Loucy (cell line): Measurements from ENCODE around the gene SLC8A2.

Experiments
- H2AFZ ChIP-seq: fragments of 200-600 bp; sonication (generic); 2 replicates; pipeline ENCODE4 v1.6.0; 2016; ENCODE audit warnings: antibody characterized with exemption, mild to moderate bottlenecking, low read length, moderate library complexity
- H3F3A ChIP-seq: fragments of 200-600 bp; 2 replicates; pipeline ENCODE4 v1.6.0; 2016; ENCODE audit warnings: antibody characterized with exemption, low read depth, mild to moderate bottlenecking
- H3K27me3 ChIP-seq: fragments of 200-600 bp; sonication (generic); 2 replicates; pipeline ENCODE4 v1.6.1; 2014; ENCODE audit warnings: low read length, mild to moderate bottlenecking; ENCODE audit not compliant: insufficient read depth, poor library complexity, severe bottlenecking
- H3K36me3 ChIP-seq: fragments of 200-600 bp; sonication (generic); 2 replicates; pipeline ENCODE4 v1.6.1; 2016; ENCODE audit warnings: low read length; ENCODE audit not compliant: insufficient read depth
- H3K4me1 ChIP-seq: fragments of 200-600 bp; sonication (generic); 2 replicates; pipeline ENCODE4 v1.5.1; 2014; ENCODE audit warnings: low read length, mild to moderate bottlenecking; ENCODE audit not compliant: insufficient read depth, poor library complexity, severe bottlenecking
- H3K4me2 ChIP-seq: fragments of 200-600 bp; sonication (generic); 2 replicates; pipeline ENCODE4 v1.6.0; 2014; ENCODE audit warnings: antibody characterized with exemption, low read length, low read depth, mild to moderate bottlenecking; ENCODE audit not compliant: poor library complexity, severe bottlenecking
- H3K4me3 ChIP-seq: fragments of 200-600 bp; sonication (generic); 2 replicates; pipeline ENCODE4 v1.5.1; 2014; ENCODE audit warnings: low read length, mild to moderate bottlenecking, mixed read lengths; ENCODE audit not compliant: poor library complexity, severe bottlenecking
- H3K79me2 ChIP-seq: fragments of 200-600 bp; sonication (generic); 2 replicates; pipeline ENCODE4 v1.6.1; 2014; ENCODE audit warnings: low read length; ENCODE audit not compliant: insufficient read depth
- H3K9ac ChIP-seq: fragments of 200-600 bp; sonication (generic); 2 replicates; pipeline ENCODE4 v1.6.0; 2014; ENCODE audit warnings: mild to moderate bottlenecking, low read depth, low read length, moderate library complexity; ENCODE audit not compliant: poor library complexity, severe bottlenecking
- H3K9me2 ChIP-seq: fragments of 200-600 bp; sonication (generic); replicated peaks from 2 replicates; pipeline ENCODE4 v1.6.1; 2016; ENCODE audit warnings: low read depth, low read length, mixed read lengths
- H3K9me3 ChIP-seq: fragments of 200-600 bp; sonication (generic); 2 replicates; pipeline ENCODE4 v1.6.1; 2014; ENCODE audit warnings: mild to moderate bottlenecking, antibody characterized with exemption, low read length, low read depth; ENCODE audit not compliant: insufficient read depth
- H4K20me1 ChIP-seq: fragments of 200-600 bp; sonication (generic); 2 replicates; pipeline ENCODE4 v1.6.0; 2014; ENCODE audit warnings: antibody characterized with exemption, low read length, mild to moderate bottlenecking; ENCODE audit not compliant: insufficient read depth, poor library complexity, severe bottlenecking
- EZH2phosphoT487 ChIP-seq: fragments of 200-600 bp; IDR thresholded peaks from 2 replicates; pipeline ENCODE4 v1.6.1; 2018; ENCODE audit warnings: antibody characterized with exemption, mild to moderate bottlenecking, moderate library complexity, borderline replicate concordance
- TF ChIP-seq, protein P1 (sequence below): fragments of 200-600 bp; sonication (generic); conservative IDR thresholded peaks from 2 replicates; pipeline ENCODE4 v1.5.1; 2014; ENCODE audit warnings: mild to moderate bottlenecking, antibody characterized with exemption, low read length

Gene SLC8A2

GRCh38 chr19:47417746-47418691 lies 53.7 kb downstream of the SLC8A2 start:
- no peaks in the 10 kb centered on the region for H3F3A ChIP-seq
- no peak overlapping the region for H3K4me2 ChIP-seq
- no peaks in the 10 kb centered on the region for H3K9me3 ChIP-seq
- no peaks in the 10 kb centered on the region for H4K20me1 ChIP-seq
- H3K27me3 ChIP-seq, result peaks cover 8% of the 10 kb centered on the region
- H3K36me3 ChIP-seq, result no peaks in the 10 kb centered on the region
- no peaks in the 10 kb centered on the region for H3K4me1 ChIP-seq
- H3K9ac ChIP-seq, result no peak overlapping the region
- no peak overlapping the region for H3K4me3 ChIP-seq
- no peak overlapping the region for H2AFZ ChIP-seq
- H3K79me2 ChIP-seq, result no peaks in the 10 kb centered on the region
- TF ChIP-seq, protein P1, sequence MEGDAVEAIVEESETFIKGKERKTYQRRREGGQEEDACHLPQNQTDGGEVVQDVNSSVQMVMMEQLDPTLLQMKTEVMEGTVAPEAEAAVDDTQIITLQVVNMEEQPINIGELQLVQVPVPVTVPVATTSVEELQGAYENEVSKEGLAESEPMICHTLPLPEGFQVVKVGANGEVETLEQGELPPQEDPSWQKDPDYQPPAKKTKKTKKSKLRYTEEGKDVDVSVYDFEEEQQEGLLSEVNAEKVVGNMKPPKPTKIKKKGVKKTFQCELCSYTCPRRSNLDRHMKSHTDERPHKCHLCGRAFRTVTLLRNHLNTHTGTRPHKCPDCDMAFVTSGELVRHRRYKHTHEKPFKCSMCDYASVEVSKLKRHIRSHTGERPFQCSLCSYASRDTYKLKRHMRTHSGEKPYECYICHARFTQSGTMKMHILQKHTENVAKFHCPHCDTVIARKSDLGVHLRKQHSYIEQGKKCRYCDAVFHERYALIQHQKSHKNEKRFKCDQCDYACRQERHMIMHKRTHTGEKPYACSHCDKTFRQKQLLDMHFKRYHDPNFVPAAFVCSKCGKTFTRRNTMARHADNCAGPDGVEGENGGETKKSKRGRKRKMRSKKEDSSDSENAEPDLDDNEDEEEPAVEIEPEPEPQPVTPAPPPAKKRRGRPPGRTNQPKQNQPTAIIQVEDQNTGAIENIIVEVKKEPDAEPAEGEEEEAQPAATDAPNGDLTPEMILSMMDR, result no peak
- TF ChIP-seq EZH2phosphoT487, result no peak
- no peaks in the 10 kb centered on the region for H3K9me2 ChIP-seq

DNA sequence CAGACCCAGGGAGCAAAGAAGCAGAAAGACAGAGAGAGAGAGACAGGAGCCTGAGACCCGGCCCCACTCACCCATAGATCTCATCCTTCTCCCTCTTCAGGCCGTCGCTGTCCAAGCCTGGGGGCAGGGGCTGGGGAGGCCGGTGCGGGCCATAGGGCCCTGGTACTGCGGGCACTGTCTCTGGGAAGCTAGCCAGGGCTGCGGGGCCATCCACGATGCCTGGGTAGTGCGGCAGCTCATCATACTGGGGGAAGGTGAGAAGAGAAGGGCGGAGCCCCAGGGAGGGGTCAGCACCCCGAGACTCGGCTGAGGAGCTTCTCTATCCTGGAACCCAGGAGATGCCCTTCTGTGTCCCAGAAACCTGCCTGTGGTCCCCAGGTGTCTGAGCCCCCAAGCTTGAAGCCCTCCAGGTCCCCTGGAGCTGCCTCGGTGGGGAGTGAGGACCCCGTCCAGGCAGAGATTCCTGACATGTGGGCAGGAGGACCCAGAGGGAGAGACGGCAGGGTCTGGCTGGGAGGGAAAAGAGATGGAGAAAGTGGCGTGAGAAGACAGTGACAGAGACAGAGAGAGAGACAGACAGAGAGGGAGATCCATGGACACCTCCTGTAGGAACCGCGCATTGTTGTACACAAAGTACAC lies 54.5 kb downstream of the SLC8A2 start:
- H3K9me2 ChIP-seq, result no peaks in the 10 kb centered on the region
- no peak overlapping the region for H3K9ac ChIP-seq
- no peak overlapping the region for H2AFZ ChIP-seq
- H3K4me3 ChIP-seq, result no peak overlapping the region
- TF ChIP-seq EZH2phosphoT487, result no peak
- TF ChIP-seq, protein P1, result no peak
- H3K4me1 ChIP-seq, result no peaks in the 10 kb centered on the region
- H3K27me3 ChIP-seq, result no peaks in the 10 kb centered on the region
- H3F3A ChIP-seq, result no peaks in the 10 kb centered on the region
- H4K20me1 ChIP-seq, result no peaks in the 10 kb centered on the region
- H3K36me3 ChIP-seq, result no peaks in the 10 kb centered on the region
- H3K79me2 ChIP-seq, result no peaks in the 10 kb centered on the region
- no peaks in the 10 kb centered on the region for H3K9me3 ChIP-seq
- no peak overlapping the region for H3K4me2 ChIP-seq

DNA sequence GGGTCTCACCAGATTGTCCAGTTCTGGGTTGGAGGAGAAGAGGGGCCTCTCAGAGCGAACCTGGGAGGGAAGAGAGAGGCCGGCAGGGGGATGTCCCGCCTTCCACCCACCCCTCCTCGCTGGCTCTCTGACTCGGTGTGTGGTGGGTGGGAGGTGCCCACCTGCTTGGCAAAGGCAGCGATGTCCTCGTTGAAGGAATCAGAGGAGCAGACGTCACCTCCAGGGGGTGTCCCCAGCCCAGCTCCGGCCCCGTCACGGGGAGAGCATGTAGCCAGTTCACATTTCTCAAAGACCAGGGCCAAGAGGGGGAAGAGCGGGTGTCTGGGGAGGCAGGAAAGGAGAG lies 55.1 kb downstream of the SLC8A2 start:
- Histone ChIP-seq H3K9me3 (no peaks in the 10 kb centered on the region), H3K36me3 (no peaks in the 10 kb centered on the region), H3K4me3 (no peak overlapping the region), H2AFZ (no peak overlapping the region), H3K4me1 (no peaks in the 10 kb centered on the region), H3K79me2 (no peaks in the 10 kb centered on the region), H3K9ac (no peak overlapping the region), H4K20me1 (no peaks in the 10 kb centered on the region), H3K9me2 (no peaks in the 10 kb centered on the region), H3K4me2 (no peak overlapping the region), H3K27me3 (no peaks in the 10 kb centered on the region), H3F3A (no peaks in the 10 kb centered on the region)
- no peak for TF ChIP-seq EZH2phosphoT487
- TF ChIP-seq, protein P1, result no peak
